Limb (tissue), 2 donors: Measurements from ENCODE around the gene RNF14.
"Not testable (repeated sequence)": the region's sequence is repeated elsewhere in the genome, so short reads cannot be mapped to it uniquely, and the experiment has no call there.

Experiments used
- DNase-seq, 2 donors: peaks; one replicate each; pipeline ENCODE4 v3.0.0-alpha.2; 2016; ENCODE audit errors: extremely low spot score in 2 of 2

The RNF14 gene

GRCh38 chr5:142014911-142015584 lies 46.1 kb downstream of the RNF14 start:
- peak in 1 of 2 donors; percentile 68 for DNase-seq

- DNase-seq, result no peak
Measured at GRCh38 chr5:142015781-142016533, 47.1 kb downstream of the RNF14 start.

- DNase-seq, result no peak
Measured at GRCh38 chr5:142016556-142016955, 47.7 kb downstream of the RNF14 start.

GRCh38 chr5:142017832-142018427 lies 49.0 kb downstream of the RNF14 start:
- no peak for DNase-seq

- no peak for DNase-seq
Measured at GRCh38 chr5:142020122-142020659, 51.3 kb downstream of the RNF14 start.

GRCh38 chr5:142023836-142024235 lies 54.9 kb downstream of the RNF14 start:
- DNase-seq, result no peak

- DNase-seq, result peak; percentile 87 to 92
Measured at GRCh38 chr5:142024771-142025304, 55.9 kb downstream of the RNF14 start.

GRCh38 chr5:142025637-142026036 lies 56.7 kb downstream of the RNF14 start:
- DNase-seq, result no peak

- no peak for DNase-seq
Measured at GRCh38 chr5:142032150-142032549, 63.2 kb downstream of the RNF14 start.

GRCh38 chr5:142032747-142033631 lies 64.1 kb downstream of the RNF14 start:
- no peak for DNase-seq

- DNase-seq, result not testable (repeated sequence)
Measured at GRCh38 chr5:142033632-142034567, 65.0 kb downstream of the RNF14 start.

GRCh38 chr5:142034994-142035393 lies 66.1 kb downstream of the RNF14 start:
- DNase-seq, result no peak

GRCh38 chr5:142036918-142037317 lies 68.0 kb downstream of the RNF14 start:
- DNase-seq, result no peak

GRCh38 chr5:142037599-142037998 lies 68.7 kb downstream of the RNF14 start:
- not testable (repeated sequence) for DNase-seq

- DNase-seq, result no peak
Measured at GRCh38 chr5:142038735-142039134, 69.8 kb downstream of the RNF14 start.
